SH-SY5Y (cell line): ENCODE measurements around the gene POLR2F.

Source experiments
- GATA2 ChIP-seq: IDR thresholded peaks from 2 replicates; pipeline ENCODE4 v1.6.1; 2011; ENCODE audit warnings: mild to moderate bottlenecking, low read depth, low read length
- GATA3 ChIP-seq: IDR thresholded peaks from 2 replicates; pipeline ENCODE4 v1.6.1; 2011; ENCODE audit warnings: low read depth, mild to moderate bottlenecking, low read length, moderate library complexity

- TF ChIP-seq GATA2: no peak
- no peak for TF ChIP-seq GATA3
Observed at GRCh38 chr22:38009000-38009806, 55.7 kb downstream of the POLR2F start.
